Measurements from ENCODE around the gene ZNF616. TPM values are rescaled to one million over a fixed set of nuclear protein-coding genes. Genes with fewer than 3 reads are reported as not detected.
"Not testable (repeated sequence)": the region's sequence is repeated elsewhere in the genome, so short reads cannot be mapped to it uniquely, and the experiment has no call there.

Gene ZNF616
- total RNA-seq, 1 donor from 2014 or later, result 7.5 TPM

GRCh38 chr19:52112624-52113023 lies 27.1 kb downstream of the ZNF616 start:
- no peak for DNase-seq (ENCODE audit: extremely low read depth, low read depth, low spot score)

- DNase-seq (ENCODE audit: extremely low read depth, low read depth, low spot score), result no peak
These were observed 29.0 kb downstream of the ZNF616 start for GRCh38 chr19:52110780-52111179.

DNA sequence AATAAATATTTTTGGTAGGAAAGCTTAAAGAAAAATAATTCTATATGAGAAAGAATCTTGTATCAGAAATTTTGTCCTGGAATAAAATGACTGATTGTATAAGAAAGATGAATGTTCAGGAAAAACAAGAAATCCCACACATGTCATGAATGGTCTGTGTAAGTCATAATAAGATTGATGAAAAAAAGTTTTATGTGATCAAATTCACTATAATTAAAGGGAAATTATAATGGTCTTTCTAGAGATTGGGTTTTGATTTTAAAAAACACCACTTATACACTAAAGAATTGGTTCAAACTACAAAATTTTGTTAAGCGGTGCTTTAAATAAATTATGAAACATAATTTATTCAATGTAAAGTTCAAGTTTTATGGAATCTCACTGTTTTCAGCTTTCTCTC lies 37.0 kb downstream of the ZNF616 start:
- DNase-seq (ENCODE audit: extremely low read depth, low read depth, low spot score), result no peak

- no peak for DNase-seq (ENCODE audit: extremely low read depth, low read depth, low spot score)
These were observed 37.7 kb downstream of the ZNF616 start for GRCh38 chr19:52101866-52102562.

DNA sequence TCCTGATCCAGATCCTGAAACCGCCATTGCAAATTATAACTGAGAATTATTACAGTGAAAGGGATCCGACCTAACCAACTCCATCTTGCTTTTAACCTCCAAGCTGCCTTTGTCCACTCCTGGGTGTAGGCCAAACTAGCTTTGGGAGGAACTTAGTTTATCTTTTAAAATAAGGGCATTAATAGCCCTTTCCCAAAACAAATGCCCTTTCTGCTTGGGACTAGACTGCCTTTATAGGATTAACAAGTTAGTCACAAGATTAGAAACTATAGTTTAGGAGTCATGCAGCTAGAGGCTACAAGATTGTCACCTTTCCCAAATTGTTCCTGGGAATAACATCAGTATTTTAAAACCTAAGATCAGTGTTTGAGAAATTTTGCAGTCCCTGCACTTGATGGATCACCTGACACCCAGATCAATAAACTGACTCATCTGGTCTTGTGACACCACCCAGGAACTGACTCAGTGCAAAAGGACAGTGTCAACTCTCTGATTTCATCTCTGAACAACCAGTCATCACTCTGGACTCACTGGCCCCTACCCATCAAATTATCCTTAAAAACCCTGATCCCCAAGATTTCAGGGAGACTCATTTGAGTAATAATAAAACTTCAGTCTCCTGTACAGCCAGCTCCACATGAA lies 40.1 kb downstream of the ZNF616 start:
- no peak for DNase-seq (ENCODE audit: extremely low read depth, low read depth, low spot score)

- not testable (repeated sequence) for DNase-seq (ENCODE audit: extremely low read depth, low read depth, low spot score)
These were observed 43.3 kb downstream of the ZNF616 start for GRCh38 chr19:52096416-52096815.

DNA sequence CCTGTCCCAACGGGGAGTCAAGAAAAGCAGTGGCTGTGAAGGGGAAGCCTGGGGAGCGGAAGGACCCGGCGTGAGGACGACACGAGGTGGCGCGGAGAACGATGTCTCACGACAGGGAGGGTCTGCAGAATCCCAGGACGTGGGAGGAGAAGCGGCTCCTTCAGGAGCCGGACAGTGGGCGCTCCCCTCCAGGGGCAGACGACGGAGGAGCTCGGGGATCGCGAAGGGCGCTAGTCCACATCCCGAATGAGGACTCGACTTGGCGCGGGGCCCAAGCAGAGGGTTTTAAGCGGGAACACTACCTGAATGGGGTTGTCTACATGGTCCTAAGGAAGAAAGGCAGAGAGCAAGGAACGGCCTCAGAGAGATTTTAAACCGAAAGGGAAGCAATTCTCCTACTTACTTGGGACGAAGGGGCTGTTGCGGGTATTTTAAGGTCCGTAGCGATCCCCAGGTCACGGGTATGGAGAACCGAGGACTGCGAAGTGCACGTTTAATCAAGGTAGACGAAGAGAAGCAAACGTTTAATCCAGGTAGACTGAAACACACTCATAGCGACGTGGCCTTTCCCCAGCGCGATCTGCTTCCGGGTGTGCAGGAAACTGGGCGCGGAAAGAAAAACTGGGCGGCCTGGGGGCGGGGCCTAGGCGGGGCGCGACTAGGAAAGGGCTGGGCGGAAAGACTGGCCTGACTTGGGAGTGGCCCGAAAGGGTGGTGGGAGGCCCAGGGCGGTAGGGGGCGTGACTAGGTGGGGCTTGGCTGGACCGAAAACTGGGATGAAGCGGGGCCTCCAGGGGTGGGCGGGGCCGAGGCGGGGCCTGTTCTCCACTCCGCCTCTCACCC lies 44.3 kb downstream of the ZNF616 start, which contains the start of gene ZNF841:
Gene ZNF841 (minus strand): TSS at position 594 of the 843 bp plus-strand sequence. CDS start 10,964 bp downstream, outside the sequence.
- peak; percentile 41 for DNase-seq (ENCODE audit: extremely low read depth, low read depth, low spot score)

DNA sequence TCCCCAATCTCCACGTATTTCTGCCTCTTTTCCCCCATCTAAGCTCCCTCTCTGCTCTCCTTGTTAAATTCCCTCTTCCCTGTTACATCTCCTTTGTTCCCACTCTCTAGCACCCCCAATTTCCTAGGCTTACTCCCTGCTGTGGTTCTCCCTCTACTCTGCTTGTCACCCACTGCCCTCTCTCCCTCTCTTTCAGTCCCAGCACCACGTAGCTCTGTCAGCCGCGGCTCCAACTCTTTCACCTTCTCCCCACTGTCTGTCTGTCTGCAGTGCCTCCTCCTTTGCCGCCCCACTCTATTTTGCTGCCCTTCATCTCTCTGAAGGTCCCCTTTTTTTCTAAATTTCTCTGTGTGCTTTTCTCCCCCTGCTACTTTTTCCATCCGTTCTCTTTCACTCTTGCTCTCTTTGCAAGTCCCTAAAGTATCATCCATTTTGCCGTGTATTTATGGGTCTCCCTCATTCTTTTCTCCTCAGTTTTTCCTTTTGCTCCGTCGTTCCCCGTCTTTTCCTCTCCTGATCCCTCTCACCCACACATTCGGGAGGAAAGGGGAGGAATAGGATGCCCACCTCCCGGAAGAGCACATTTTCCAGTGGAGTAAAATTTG lies 45.1 kb downstream of the ZNF616 start:
- no peak for DNase-seq (ENCODE audit: extremely low read depth, low read depth, low spot score)

- DNase-seq (ENCODE audit: extremely low read depth, low read depth, low spot score), result no peak
These were observed 53.3 kb downstream of the ZNF616 start for GRCh38 chr19:52086481-52086880.

GRCh38 chr19:52070496-52070895 lies 69.2 kb downstream of the ZNF616 start:
- no peak for DNase-seq (ENCODE audit: extremely low read depth, low read depth, low spot score)

GRCh38 chr19:52069653-52070052 lies 70.1 kb downstream of the ZNF616 start:
- DNase-seq (ENCODE audit: extremely low read depth, low read depth, low spot score), result no peak

DNA sequence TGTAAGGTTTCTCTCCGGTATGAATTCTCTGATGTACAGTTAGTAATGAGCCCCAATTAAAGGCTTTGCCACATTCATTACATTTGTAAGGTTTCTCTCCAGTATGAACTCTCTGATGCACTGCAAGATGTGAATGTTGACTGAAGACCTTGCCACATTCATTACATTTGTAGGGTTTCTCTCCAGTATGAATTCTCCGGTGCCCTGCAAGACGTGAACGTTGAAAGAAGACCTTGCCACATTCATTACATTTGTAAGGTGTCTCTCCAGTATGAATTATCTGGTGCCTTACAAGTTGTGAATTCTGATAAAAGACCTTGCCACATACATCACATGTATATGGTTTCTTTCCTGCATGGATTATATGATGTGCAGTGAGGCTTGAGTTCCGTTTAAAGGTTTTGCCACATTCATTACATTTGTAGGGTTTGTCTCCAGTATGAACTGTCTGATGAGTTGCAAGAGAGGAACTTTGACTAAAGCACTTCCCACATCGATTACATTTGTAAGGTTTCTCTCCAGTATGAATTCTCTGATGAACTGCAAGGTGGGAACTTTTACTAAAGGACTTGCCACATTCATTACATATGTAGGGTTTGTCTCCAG lies 73.4 kb downstream of the ZNF616 start:
- no peak for DNase-seq (ENCODE audit: extremely low read depth, low read depth, low spot score)

DNA sequence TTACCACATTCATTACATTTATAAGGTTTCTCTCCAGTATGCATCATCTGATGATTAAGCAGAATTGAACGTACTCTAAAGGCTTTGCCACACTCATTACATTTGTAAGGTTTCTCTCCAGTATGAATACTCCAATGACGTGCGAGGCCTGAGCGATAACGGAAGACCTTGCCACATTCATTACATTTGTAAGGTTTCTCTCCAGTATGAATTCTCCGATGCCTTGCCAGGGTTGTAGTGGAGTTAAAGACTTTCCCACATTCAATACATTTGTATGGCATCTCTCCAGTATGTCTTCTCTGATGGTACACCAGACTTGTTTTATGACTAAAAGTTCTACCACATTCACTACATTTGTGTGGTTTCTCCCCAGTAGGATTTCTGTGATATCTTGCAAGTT lies 74.3 kb downstream of the ZNF616 start:
- DNase-seq (ENCODE audit: extremely low read depth, low read depth, low spot score), result no peak

Other genes with a start within 250 kb of the ZNF616 start
- gene ZNF649, start 234.9 kb downstream of the ZNF616 start, total RNA-seq, result 3.6 and 6.8 TPM in 2 replicates
- gene ZNF613, start 212.5 kb downstream of the ZNF616 start, total RNA-seq, result 4.0 and 9.3 TPM in 2 replicates
- gene ZNF350, start 153.1 kb downstream of the ZNF616 start, total RNA-seq, result 4.1 and 5.7 TPM in 2 replicates
- gene ZNF615, start 131.7 kb downstream of the ZNF616 start, total RNA-seq, result 3.2 and 6.1 TPM in 2 replicates
- gene ZNF614, start 111.6 kb downstream of the ZNF616 start, total RNA-seq, result 8.8 TPM in 2 replicates
- gene ZNF432, start 91.1 kb downstream of the ZNF616 start, total RNA-seq, result 6.1 and 7.7 TPM in 2 replicates
- gene ZNF841, start 44.2 kb downstream of the ZNF616 start, total RNA-seq, result 6.8 and 14.8 TPM in 2 replicates
- 5.5 and 10.2 TPM in 2 replicates for gene ZNF836, start 31.7 kb upstream of the ZNF616 start, total RNA-seq
- gene PPP2R1A, start 50.1 kb upstream of the ZNF616 start, total RNA-seq, result 322 and 337 TPM in 2 replicates
- 9.1 and 9.5 TPM in 2 replicates for gene ZNF766, start 129.6 kb upstream of the ZNF616 start, total RNA-seq
- 4.0 and 6.4 TPM in 2 replicates for gene ZNF480, start 157.2 kb upstream of the ZNF616 start, total RNA-seq
- 4.9 and 5.3 TPM in 2 replicates for gene ZNF610, start 196.3 kb upstream of the ZNF616 start, total RNA-seq
- gene ZNF880, start 230.0 kb upstream of the ZNF616 start, total RNA-seq, result 11.3 and 24.8 TPM in 2 replicates

All from glomerular endothelial cell (primary cell).